Caki2 (cell line): ENCODE results near the gene DRAP1. TPM values are rescaled to one million over a fixed set of nuclear protein-coding genes. Genes with fewer than 3 reads are reported as not detected.
A peak's percentile ranks its signal among the peaks of the same experiment; 100 is the strongest.
"Not testable (repeated sequence)": the region's sequence is repeated elsewhere in the genome, so short reads cannot be mapped to it uniquely, and the experiment has no call there.

ENCODE experiments used
- DNase-seq: peaks from one replicate; pipeline ENCODE4 v3.0.0-alpha.2; 2015; ENCODE audit warnings: low read depth
- in situ Hi-C: cut with HindIII; loops from 2 replicates; pipeline ENCODE4 v1.10.0; 2016; ENCODE audit warnings: low sequenced_read_pairs, low pct_unique_long_range_greater_than_20kb, mixed read lengths
- total RNA-seq: library from RNA; depleted of rRNA; stranded (reverse); fragments of >200 nt; shearing (Covaris generic); gene quantifications from 2 replicates; pipeline ENCODE4 v1.2.3, GENCODE V29; 2014; ENCODE audit warnings: low replicate concordance

Gene DRAP1
- total RNA-seq, 1 experiment from 2014 or later, result 212 TPM

DNA sequence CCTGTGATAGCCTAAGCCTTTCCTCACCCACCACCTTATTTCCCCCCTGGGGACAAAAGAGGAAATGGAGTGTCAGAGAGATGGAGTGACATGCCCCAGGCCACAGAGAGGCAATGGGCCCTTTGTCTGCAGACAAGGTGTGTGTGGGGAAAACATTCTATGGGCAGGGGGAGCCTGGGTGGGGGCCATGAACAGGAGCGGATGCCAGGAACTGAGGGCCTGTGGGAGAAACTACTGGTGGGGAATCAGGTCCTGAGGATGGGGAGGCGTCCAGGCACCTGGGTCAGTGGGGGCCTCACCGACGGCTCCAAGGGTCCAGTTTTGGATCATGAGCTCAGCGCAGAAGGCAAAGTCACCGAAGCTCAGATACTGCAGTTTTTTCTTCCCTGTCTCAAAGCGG lies 34.0 kb upstream of the DRAP1 start:
- in situ Hi-C loops, result no loop called here
- DNase-seq, result no peak

DNA sequence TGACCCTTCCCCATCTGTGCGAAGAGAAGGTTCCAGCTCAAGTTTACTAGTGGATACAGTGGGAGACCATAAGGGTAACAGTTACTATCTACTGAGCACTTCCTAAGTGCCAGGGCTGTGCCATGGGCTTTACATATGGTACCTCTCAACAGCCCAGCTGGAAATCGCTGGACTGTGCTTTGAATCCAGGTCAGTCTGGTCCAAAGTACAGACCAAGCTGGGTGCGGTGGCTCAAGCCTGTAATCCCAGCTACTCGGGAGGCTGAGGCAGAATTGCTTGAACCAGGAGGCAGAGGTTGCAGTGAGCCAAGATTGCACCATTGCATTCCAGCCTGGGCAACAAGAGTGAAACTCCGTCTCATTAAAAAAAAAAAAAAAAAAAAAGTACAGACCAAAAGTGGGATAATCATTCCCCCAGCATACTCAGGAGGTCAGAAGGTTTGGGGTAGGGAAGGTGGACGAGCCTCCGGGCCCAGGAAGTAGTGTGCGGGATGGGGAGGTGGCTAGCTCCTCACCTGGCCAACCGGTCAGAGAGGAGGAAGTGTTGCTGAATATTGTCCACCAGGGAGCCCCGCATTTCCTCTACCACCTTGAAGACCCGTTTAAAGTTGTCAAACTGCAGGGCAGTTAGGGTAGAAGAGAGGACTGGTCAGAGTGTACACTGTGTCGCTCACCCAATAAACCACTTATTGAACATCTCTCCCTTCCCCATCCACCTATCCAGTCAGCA lies 33.3 kb upstream of the DRAP1 start:
- DNase-seq, result no peak
- in situ Hi-C loops, result no loop called here

DNA sequence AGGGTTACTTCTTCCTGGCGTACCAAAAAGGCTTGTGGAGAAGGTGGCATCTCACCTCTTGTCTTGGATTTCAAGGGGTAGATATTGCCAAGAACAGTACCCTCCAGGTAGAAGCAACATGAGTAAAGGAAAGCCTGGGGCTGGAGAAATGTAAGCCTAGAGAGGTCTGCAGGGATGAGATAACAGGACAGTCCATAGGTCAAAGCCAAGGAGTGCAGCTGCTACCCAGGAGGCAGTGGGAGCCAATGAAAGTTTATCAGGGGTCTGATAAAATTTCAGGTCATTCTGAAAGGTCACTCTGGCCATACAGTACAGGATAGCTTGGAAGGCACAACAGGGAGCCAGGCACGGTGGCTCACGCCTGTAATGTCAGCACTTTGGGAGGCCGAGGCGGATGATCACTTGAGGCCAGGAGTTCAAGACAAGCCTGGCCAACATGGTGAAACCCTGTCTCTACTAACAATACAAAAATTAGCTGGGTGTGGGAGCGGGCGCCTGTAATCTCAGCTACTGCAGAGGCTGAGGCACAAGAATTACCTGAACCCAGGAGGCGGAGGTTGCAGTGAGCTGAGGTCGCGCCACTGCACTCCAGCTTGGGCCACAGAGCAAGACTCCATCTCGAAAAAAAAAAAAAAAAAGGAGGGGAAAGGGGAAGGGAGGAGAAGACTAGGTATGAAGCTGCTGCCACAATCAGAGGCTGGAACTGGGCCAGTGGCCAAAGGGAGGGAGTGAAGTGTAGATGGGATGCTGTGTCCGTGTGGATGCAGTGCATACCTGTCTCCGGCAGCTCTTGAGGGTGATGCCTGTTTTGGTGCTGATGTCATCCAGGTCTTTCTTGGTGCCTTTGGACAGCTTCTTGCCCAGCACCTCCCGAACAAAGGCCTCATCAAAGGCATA lies 32.2 kb upstream of the DRAP1 start:
- DNase-seq, result no peak
- in situ Hi-C loops, result no loop called here

DNA sequence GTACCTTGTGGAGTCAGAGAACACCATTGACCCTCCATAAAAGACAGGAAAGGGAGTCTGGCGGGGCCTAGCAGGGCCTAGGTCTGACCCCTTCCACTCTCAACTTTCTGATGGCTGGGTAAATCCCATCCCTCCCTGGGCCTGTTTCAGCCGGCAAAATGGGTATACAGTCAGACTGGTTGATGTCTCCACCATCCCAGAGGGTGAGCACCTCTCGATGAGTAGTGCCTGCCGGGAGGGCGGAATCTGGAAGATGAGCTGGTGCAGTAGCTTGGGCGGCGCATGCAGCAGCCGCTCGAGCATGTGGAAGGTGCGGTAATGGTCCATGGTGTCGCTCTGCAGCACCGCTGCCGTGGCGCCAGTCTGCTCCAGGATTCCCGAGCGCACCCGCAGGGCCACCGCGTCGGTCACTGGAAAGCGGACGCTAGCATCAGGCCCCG lies 31.5 kb upstream of the DRAP1 start:
- in situ Hi-C loops, result no loop called here
- DNase-seq, result no peak

DNA sequence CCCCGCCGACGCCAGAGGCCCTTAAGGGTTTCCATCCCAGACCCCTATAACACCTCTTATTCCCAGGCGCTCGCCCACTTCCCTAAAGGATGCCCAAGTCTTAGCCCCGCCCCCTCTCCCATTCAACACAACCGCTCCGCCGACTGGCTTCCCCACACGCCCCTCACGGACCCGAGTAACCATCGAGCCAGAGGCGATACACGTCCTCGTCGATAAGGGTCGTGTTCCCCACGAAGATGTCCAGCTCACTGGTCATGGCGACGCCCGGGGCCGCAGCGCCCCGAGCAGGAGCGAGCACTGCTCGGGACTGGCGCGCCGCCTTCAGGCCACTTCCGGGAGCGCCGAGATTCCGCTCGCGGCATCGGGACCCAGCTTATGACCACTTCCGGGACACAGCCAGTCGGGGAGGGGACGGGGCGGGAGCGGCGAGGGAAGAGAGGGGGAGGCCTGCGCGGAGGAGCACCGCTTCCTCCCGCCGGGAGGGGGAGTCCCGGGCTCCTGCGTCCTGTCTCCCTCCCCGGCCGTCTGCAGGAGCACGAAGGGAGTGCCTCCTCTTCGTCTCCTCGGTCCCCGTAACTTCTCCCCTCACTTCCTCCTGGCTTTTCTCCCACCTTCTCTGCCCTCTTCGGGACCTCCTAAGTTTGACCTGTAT lies 30.9 kb upstream of the DRAP1 start, which contains the start of gene FIBP:
Gene FIBP, minus strand, starts transcription at position 309 of the 652 bp plus-strand sequence. Its CDS starts 53 bp downstream, at position 256.
- DNase-seq, result peak; percentile 92

DNA sequence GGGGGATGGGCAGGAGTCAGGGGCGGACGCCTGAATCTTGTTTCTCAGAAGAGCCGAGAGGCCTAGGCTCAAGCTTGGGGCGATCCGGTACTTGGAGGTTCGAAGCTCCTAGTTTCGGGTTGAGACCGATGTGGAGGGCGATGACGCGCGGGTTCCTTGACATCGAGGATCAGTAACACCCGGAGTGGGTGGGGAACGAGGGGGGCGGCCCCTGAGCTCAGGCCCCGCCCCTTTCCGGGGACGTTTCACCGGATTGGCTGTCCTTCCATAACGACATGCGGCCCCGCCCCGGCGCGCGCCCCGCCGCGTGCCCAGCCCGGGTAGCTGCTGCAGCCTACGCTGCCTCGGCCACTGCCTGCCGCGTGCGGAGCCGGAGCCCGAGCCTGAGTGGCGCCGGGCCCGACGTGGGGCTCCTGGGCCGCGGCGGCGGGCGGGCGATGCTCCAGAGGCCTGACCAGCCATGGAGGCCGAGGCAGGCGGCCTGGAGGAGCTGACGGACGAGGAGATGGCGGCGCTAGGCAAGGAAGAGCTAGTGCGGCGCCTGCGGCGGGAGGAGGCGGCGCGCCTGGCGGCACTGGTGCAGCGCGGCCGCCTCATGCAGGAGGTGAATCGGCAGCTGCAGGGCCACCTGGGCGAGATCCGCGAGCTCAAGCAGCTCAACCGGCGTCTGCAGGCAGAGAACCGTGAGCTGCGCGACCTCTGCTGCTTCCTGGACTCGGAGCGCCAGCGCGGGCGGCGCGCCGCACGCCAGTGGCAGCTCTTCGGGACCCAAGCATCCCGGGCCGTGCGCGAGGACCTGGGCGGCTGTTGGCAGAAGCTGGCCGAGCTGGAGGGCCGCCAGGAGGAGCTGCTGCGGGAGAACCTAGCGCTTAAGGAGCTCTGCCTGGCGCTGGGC lies 28.7 kb upstream of the DRAP1 start, which contains the start of gene CCDC85B:
Gene CCDC85B, plus strand, starts transcription at position 350 of the 895 bp plus-strand sequence. Its CDS starts 111 bp downstream, at position 461.
- peak; percentile 91 for DNase-seq
- in situ Hi-C loops, result no loop called here

More for the DNA sequence above, 30.9 kb upstream of the DRAP1 start, which contains the start of gene FIBP:
- in situ Hi-C loops, result no loop called here

DNA sequence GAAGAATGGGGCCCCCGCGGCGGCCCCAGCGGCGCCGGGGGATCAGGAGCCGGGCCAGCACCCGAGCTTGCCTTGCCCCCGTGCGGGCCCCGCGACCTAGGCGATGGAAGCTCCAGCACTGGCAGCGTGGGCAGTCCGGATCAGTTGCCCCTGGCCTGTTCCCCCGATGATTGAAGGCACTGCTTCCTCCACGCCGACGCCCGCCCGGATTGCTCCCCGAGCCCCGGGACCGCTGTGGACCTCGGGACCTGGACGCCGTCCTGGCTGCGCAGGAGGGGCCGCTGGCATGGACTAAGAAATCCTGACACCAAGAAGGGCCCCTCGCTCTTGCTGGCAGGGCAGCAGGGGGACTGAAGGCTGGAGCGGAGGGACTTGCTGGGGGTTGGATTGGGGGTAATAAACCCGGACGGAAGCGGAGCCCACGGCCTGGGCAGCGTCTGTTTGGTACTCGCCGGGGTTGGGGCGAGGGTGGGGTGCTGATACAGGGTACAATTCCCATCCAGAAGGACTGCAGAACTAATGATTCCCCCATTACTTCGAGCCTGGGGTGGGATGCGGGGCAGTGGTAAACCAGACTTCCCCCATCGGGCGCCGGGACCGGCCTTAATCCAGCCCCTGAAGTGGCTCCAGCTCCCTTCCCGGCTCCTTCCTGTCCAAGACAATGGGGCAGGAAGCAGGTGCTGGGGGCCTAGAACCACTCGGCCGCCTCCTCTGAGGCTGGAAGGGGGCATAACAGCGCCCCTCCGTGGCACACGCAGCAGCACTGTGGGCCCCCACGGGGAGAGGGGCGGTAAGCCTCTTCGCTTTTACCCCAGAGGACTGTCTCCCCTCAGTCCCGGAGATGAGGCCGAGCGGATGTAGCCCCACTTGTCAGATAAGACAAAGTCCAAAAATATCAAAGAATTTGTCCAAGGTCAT lies 27.7 kb upstream of the DRAP1 start:
- peak; percentile 73 for DNase-seq
- in situ Hi-C loops, result no loop called here

DNA sequence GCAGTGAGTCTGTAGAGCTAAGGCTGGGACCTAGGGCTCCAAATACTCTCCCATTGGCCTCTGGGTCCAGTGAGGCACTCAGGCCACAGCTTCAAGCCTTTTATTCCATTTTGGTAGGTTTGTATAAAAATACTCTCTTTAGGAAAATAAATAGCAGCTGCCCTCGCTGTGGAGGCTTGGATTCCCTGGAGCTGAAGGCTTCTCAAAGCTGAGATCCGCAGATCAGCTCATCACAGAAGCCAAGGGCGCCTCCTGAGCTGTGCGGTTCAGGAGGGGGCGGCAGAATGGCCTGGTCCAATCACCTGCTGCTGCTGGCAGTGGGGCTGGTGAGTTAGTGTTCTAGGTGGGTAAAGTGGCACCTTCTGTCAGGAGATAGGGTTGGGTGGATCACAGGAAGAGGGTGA lies 27.1 kb upstream of the DRAP1 start:
- in situ Hi-C loops, DNase-seq: not testable (repeated sequence)

DNA sequence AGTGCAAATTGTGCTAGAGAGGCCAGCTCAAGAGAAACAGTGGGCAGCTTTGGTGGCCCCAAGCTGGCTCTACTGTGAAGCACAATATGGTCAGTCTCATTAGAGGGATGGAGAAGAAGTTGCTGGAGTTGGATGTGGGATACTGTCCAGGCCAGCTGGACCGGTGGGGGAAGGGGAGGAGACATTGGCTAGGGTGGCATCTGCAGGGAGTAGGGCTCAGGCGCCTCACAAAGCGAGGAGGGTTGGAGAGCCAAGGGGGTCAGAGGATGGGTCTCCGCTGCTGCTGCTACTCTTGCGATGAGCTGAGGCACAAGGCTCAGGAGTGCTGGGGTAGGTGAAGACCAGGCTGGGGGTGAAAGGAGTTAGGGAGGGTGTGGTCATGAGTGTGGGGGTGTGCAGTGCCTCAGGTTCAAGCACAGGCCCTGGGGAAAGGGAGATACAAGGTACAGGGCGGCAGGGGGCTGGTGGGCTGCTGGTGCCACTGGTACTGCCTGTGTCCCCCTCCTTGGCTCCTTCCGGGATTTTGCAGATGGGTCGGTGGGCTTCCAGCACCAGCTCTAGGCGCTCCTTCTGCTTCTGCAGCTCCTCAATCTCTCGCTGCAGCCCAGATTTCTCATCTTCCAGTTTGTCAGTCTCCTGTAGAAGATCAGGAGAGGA lies 26.4 kb upstream of the DRAP1 start:
- no peak for DNase-seq

DNA sequence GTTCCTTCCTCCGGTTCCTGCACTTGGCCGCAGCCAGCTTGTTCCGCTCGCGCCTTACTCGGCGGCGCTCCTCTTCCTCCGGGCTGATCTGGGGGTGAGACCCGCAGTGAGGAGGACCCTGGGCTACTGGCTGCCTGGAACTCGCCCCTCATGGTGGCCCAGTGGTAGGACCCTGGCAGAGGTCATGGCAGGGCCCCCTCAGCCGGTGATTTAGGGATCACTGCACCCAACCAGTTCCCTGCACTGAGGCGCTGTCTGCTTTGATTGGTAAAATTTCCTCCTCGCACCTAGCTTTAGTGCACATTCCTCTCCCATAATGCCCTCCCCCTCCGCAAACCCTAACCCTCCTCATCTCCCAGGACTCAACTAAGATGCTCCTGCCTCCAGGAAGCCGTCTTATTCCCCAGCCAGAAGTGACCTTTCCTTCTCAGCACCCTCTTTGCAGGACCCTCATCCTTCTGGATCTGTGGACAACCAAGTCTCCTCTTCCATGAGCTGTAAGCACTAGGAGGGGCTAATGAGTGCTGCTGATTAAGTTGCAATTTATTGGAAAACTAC lies 25.1 kb upstream of the DRAP1 start:
- in situ Hi-C loops, result no loop called here
- DNase-seq, result no peak

More for the DNA sequence above, 26.4 kb upstream of the DRAP1 start:
- in situ Hi-C loops, result no loop called here

DNA sequence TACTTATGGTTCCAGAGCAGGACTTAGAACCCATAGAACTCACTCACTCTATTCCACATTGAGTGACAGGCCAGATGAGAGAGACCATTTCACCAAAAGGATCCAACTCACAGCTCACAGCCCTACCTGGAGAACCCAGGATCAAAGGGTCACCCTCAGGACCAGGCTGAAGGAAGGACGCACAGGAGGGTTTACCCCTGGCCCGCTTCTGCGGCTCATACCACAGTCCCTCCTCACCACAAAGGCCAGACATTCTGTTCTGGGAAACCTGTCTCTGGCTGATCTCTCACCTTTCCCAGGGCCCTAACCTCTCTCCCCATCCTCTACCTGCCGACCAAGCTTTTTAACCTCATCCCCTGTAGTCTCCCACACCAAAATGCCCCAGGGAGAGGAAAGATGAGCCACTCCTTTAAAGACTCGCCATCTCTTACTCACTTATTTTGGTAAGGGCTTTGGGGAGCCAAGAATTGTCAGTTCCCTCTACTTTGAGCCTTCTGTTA lies 23.7 kb upstream of the DRAP1 start:
- no peak for DNase-seq
- in situ Hi-C loops, result no loop called here

DNA sequence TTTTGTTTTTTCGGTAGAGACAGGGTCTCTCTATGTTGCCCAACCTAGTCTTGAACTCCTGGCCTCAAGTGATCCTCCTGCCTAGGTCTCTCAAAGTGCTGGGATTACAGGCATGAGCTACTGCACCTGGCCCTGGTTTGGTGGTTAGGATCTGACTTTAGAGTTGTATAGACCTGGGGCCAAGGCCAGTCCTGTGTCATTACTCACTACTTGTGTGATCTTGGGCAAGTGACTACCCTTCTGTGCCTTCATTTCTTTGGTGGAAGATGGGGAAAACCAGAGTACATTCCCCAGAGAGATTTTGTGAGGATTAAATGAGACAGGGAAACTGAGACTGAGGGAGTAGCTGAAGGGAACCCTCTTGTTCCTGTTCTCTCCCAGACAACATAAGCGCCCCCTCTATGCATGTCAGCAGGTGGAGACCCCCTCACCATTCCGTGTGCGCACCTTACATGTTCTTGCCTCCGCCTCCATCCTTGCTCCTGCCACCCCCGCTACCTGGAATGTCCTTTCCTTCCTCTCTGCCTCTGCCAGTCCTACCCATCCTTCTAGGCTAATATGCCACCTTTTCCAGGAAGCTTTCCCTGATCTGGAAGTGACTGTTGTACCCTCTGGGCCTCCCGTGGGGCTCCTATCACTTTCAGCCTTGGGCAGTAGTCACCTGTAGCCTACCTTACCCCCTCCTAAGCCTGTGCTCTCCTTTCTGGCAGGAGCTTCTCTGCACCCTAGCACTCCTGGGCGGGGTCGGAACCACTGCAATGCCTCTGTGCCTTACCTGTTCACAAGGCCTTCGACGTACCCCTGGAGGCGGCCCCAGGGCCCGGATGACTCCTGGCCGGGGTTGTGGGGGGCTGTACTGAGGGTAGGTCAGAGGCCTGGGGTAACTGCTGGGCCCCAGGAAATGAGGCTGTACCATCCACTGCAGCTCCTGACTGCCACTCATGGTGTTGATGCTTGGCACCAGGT lies 22.9 kb upstream of the DRAP1 start:
- DNase-seq, result no peak
- in situ Hi-C loops, result no loop called here

DNA sequence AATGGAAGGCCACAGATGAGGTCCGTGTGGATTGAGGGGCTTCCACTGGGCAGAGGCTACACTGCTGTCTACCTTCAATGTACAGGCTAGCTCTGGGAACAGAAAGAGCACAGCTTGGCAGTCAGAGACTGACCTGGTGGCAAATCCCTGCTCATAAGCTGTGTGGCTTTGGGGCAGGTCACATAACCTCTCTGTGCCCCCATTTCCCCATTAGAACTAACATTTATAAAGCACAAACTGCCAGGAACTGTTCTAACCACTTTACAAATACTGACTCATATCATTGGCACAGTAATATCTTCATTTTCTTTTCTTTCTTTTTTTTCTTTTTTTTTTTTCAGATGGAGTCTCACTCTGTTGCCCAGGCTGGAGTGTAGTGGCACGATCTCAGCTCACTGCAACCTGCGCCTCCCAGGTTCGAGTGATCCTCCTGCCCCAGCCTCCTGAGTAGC lies 22.2 kb upstream of the DRAP1 start:
- DNase-seq, result no peak
- in situ Hi-C loops, result no loop called here

DNA sequence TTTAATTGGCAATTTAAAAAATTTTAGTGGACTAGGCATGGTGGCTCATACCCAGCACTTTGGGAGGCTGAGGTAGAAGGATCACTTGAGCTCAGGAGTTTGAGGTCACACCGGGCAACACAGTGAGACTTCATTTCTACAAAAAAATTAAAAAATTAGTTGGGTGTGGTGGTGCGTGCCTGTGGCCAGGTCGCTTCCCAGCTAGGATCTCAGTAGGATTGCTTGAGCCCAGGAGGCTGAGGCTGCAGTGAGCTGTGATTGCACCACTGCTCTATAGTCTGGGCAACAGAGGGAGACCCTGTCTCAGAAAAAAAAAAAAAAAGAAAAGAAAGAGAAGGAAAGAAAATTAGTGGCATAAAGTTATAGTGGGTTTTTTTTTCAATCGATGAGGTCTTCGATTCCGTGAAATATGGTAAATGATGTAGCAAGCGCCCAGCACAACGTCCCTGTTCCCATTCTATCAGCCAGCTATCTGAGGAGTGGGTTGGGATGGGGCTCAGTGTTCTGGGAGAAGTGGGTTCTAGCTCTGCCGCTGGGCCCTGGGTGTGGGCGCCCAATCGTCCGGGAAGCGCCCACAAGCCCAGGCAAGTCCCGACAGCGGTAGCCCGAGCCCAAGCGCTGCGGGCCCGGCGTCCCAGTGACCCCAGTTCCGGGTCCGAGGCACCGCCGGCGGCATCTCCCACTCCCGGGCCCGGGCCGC lies 20.4 kb upstream of the DRAP1 start:
- DNase-seq, result no peak
- in situ Hi-C loops, result no loop called here
